ENCODE results near the gene IQSEC1.
"Not testable (repeated sequence)": the region's sequence is repeated elsewhere in the genome, so short reads cannot be mapped to it uniquely, and the experiment has no call there.

The IQSEC1 gene

DNA sequence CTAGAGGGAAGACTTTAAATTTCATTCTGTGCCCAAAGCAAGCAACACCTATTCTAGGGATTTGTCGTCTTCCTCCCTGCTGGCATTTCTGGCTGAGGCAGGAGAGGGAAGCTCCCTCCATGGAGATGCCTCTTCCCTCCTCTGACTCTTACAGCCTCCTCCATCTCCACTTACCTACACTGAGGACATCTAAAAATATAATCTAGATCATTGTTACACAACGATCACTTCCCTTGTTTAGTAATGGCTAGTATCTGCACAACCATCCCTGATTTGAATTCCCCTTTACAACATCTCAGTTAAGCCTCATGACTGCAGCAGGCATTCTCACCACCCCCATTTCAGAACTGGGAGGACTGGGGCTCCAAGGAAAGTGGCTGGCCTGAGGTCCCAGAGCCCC lies 219.4 kb downstream of the IQSEC1 start:
- not testable (repeated sequence) for DNase-seq

DNA sequence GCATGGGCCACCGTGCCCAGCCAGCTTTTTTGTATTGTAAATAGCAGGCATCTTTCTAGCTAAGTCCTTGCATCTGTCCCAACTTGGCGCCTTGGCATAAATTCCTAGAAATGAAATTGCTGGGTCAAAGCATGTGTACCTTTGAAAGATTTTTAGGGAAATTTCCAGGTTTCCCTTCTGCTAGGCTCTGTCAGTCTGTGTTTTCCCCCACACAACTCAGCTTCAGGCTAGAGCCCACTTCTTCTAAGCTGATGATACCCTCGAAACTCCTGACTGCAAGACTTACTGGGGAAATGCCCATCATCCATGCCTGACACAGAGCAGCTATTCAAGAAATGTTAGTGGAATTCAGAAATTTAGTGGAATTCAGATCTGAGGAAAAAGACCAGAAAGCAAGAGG lies 221.0 kb downstream of the IQSEC1 start:
- DNase-seq, result no peak
